NCI-H774 (cell line): Measurements from ENCODE around the gene SND1.
"Not testable (repeated sequence)": the region's sequence is repeated elsewhere in the genome, so short reads cannot be mapped to it uniquely, and the experiment has no call there.

Source experiments
- DNase-seq: peaks from one replicate; lab custom pipeline; 2025; lab: John Stamatoyannopoulos, UW

The SND1 gene

DNA sequence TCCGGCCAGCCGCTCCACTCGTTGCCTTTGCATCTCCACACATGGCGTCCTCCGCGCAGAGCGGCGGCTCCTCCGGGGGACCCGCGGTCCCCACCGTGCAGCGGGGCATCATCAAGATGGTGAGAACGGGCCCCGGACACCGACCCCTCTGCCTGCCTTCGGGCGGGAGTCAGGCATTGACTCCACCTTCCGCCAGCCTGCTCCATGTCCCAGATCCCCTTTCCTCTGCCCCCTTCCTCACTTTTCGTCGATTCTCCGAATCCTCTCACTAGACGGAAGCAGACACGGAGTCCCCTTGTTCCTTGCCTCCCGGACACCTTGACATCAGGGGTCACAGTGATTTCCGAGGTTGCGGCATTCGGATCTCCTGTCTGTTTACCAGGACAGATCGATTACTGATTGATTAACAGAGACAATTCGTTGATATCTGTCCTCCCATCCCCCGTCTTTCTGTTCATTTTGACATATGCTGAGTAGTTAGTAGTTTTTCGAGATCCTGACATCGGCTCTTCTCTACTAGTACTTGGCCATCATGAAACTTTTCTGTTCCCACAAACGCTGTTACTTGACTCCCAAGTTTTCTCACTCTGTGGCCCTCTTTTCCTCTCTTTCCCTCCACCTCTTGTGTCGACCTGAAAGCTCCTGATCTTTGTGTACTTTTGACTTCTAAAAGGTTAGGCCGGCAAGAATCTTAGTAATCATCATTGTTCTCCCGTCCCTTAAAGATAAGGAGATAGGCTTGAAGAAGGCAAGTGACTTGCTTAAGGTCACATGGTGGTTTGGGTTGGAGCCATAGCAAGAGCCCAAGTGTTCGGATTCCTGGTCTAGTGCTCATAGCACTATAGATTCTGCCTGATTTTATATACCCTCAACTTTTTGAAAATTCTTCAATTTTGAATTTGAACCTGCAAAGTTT is 597 bp downstream of the SND1 start:
- no peak for DNase-seq

GRCh38 chr7:127653396-127653795 is 1.4 kb downstream of the SND1 start:
- no peak for DNase-seq

- DNase-seq = no peak
These were observed 2.7 kb downstream of the SND1 start for GRCh38 chr7:127654404-127655394.

GRCh38 chr7:127655720-127656119 is 3.7 kb downstream of the SND1 start:
- DNase-seq = no peak

- DNase-seq = no peak
These were observed 5.5 kb downstream of the SND1 start for GRCh38 chr7:127657500-127657899.

GRCh38 chr7:127658970-127659630 is 7.1 kb downstream of the SND1 start:
- DNase-seq = no peak

- DNase-seq = no peak
These were observed 13.9 kb downstream of the SND1 start for GRCh38 chr7:127665922-127666321.

DNA sequence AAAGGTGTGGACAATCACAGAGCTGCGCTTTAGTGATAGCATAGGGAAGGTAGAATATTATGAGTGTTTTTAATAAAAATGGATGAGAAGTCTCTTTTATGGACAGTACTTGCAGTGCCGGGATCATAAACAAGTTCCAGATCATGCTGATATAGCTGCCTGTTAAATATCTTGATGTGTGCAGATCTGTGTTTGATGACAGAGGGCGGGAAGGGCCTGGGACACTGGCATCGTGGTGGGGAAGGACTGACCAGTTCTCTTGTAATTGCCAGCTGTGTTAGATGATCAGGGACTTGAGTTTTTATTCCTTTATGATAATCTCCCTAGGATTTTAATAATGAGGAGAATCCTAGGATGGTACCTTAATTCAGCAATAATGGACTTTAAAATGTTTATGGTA is 14.6 kb downstream of the SND1 start:
- no peak for DNase-seq

DNA sequence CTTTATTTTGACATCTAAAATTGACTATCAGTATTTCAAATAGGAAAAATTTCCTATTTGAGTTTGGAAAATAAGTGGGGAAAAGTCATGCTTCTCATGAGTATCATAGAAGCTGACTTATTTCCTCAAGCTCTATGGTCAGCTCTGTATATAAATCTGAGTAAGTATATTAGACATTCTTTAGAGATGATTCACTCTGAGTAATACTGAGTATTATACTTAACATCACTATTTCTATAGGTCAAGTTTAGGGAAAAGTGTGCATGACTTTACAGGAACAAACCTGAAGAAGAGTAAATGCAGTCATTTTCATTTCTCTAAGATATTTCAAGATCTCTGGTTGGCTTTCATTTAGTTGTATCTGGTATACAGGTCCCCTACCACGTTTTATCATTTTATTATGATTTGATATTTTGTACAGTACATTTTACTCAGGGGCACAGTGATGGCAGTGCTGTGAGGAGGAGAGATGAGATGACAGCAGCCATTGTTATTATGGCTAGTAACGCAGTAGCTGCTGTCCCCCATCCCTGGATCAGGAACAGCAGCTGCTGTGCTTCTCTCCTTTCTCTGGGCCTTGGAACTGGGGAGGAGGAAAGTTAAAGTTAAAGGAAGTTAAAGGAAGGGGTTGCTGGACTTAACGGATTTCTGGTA is 15.2 kb downstream of the SND1 start:
- DNase-seq = no peak

- no peak for DNase-seq
These were observed 16.0 kb downstream of the SND1 start for GRCh38 chr7:127667759-127668530.

GRCh38 chr7:127671341-127671740 is 19.3 kb downstream of the SND1 start:
- no peak for DNase-seq

- DNase-seq = no peak
These were observed 21.9 kb downstream of the SND1 start for GRCh38 chr7:127673902-127674301.

- no peak for DNase-seq
These were observed 22.4 kb downstream of the SND1 start for GRCh38 chr7:127674361-127674760.

- not testable (repeated sequence) for DNase-seq
These were observed 22.9 kb downstream of the SND1 start for GRCh38 chr7:127674923-127675322.

GRCh38 chr7:127675721-127676120 is 23.7 kb downstream of the SND1 start:
- DNase-seq = no peak

DNA sequence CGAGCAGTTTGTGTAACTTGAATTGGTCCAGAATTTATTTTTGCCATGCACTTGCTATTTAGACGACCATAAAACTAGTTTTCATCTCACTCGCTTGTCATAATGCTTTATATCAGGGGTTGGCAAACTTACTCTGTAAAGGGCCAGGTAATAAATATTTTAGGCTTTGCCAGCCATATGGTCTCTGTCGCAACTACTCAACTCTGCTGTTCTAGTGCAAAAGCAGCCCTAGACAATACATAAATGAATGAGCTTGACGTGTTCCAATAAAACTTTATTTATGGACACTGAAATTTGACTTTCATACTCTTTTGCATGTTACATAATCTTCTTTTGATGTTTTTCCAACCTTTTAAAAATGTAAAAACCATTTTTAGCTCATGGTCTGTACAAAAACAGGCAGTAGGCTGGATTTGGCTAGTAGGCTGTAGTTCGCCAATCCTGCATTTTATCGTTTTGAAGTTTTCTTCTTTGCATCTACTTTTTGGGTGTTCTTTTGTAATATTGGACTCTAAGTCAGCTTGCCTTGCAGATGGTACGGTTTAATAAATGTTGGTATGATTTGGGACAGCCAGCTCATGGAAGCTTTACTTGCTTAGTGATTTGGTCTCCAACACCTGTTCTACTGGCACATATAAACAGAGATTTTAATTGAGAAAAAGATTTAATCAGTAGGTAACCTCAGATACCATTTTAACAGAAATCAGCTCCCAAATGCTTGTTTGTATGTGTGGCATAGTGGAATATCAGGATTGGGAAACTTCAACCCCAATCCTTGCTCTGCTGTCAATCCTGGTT is 25.6 kb downstream of the SND1 start:
- DNase-seq = no peak

DNA sequence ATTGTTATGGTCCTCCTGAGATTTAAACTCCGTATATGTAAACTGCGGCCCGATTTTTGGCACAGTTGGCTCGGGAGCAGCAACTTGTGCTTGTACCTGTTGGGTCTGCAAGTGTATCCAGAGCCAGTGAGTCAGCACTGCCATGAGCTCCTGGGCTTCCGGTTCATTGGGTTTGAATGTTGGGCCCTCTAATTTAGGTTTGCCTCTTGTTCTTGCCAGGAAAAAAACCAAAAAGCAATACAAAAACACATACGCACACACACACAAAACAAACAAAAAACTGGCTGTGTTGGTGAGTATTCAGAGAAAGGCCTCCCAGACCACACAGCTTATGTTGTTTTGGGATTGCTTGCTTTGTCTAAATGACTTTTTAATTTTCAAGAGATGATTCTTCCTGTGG is 26.3 kb downstream of the SND1 start:
- no peak for DNase-seq

DNA sequence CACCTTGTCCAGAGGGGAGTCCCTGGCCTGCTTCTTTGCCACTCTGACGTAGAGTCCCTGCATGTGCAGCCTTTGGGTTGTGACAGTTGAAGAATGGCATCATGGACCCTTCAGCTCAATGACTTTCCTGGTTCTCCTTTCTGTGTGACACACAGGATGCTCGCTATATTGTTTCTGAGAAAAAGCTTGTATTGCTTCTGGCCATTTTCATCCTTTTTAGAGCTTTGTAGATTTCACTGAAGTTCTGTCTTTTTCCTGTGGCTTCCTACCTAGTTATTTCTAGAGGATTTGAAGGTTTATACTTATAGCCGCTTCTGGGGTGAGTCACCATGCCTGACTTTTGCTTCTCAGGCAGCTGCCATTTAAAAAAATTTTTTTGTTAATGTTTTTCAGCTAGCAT is 27.0 kb downstream of the SND1 start:
- no peak for DNase-seq

DNA sequence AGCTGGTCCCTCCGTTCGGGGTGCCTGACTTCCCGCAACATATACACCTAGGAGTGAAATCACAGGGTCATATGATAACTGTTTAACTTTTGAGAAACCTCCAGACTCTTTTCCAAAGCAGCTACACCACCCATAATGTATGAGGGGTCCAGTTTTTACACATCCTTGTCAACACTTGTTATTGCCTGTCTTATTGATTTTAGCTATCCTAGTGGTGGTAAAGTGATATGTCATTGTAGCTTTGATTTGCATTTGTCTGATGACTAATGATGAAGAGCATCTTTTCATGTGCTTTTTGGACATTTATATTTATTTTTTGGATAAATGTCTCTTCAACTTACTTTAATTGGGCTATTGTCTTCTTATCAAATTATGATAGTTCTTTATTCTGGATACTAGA is 29.0 kb downstream of the SND1 start:
- DNase-seq = no peak

DNA sequence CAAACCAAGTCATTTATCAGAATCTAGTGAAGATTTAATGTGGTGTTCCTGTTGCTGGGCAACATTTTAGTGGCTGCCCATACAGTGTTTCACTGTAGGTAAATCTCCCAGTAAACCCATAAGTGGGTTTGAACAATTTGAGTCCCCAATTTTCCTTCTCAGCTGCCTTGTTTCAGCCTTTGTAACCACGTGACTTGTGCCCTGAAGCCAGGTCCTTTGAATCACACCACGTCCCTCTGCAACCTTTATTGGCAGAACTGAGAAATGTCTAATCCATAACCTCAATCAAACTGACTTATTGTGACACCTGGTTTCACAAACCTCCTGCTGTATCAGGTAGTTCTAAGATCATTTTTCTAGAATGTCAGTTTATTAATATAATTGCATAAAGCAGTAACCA is 30.1 kb downstream of the SND1 start:
- no peak for DNase-seq
